ENCODE results near the gene TNS2.
"Not testable (repeated sequence)": the region's sequence is repeated elsewhere in the genome, so short reads cannot be mapped to it uniquely, and the experiment has no call there.

Gene TNS2

DNA sequence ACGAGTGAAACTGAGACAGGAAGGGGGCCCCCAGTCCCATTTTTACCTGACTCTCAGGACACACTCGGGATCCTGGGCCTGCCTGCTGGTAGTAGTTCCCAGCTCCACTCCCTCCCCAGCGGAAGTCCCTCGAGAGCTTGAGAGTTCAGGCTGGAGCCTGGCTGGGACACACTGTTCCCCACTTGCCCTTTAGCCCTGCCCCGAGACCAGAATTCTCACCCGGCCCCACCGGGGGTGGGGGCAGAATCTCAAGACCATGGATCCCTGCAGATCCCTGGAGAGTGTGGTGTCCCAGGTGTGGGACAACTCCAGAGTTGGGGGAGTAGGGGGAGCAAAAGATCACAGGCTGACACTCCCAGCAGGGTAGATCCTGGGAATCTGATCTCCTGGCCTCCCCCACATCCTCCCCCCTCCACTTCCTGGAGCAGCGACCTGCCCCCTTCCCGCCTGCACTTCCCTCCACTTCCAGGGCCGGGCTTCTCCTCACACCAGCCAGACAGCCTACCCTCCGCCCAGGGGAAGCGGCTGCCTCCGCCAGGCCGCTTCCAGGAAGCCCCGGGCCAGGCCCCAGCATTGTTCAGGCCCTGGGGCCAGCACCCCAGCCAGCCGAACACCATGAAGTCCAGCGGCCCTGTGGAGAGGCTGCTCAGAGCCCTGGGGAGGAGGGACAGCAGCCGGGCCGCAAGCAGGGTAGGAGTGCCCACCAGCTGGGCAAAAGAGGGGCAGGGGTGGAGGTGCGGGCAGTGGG is at the start of gene TNS2:
Gene TNS2, plus strand, starts transcription at position 495 of the 748 bp plus-strand sequence. Its CDS starts 121 bp downstream, at position 616.
- DNase-seq: no peak

GRCh38 chr12:53004178-53004577 is 45.7 kb upstream of the TNS2 start:
- no peak for DNase-seq

DNA sequence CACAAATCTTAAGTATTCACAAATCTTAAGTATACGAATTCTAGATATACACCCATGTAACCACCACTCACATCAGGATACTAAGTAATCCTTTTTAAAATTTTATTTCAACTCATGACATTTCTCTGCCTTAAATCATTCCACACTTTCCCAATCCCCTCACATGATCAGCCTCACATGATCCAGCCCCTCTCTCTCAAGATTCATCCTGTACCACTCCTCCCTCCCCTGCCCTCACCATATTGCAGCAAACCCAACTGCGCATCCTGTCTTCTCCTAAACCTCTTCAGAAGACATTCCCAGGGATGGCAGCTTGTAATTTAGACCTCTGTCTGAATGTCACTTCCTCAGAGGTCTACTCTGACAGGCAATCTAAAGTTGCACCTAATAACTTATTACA is 45.3 kb upstream of the TNS2 start:
- DNase-seq: no peak

DNA sequence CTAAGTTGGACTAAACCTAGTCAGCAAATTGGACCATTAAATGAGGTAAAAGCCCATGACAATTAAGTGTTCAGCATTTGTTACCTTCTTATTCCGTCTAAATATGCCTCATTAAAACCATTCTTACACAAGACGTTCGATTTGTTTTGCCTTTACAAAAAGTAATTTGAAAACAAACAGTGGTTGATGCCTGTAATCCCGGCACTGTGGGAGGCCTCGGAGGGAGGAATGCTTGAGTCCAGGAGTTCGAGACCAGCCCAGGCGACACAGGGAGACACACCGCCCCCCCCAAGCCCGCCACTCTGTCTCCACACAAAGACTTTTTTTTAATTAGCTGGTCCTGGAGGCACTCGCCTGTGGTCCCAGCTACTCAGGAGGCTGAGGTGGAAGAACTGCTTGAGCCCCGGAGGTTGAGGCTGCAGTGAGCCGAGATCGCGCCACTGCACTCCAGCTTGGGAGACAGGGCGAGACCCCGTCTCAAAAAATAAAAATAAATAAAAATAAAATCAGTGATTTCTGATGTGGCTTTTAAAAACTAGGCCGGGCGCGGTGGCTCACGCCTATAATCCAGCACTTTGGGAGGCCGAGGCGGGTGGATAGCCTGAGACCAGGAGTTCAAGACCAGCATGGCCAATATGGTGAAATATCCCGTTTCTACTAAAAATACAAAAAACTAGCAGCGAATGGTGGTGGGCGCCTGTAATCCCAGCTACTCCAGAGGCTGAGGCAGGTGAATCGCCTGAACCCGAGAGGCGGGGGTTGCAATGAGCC is 44.5 kb upstream of the TNS2 start:
- DNase-seq: no peak

DNA sequence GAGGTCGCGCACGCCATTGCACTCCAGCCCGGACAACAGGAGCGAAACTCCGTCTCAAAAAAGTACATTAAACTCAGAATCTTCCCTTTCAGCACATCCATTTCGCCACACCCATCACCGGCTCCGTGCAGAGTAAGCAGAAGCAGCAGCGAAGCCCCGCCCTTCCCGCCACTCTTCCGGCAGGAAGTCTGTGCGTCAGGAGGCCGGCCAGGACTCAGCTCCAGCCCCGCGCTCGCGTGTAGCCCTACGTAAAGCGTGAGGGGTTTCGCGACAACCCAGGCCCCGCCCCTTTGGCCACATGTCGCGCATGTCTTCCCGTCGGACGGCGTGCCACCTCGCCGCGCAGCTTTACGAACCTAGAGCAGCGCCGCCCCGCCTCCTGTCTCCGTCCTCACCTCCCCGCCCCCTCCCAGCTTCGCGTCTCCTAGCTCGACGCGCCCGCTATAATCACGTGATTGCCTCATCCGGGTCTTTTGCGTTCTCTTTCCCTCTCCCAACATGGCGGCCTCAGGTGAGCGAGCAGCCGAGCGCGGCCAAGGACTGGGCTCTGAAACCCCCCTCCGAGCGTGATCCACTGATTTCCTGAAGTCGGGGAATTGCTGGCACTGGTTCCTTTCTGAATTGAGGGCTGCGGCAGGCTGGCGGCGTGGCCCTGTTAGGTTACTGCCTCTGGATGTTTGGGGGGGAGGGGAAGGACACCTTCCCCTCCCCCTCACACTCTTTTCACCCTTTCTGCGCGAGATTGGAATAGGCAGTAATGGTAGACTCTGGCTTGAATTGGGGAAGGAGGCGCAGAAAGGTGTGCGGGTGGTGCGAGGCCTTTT is 43.7 kb upstream of the TNS2 start, which contains the start of gene EIF4B:
Gene EIF4B, plus strand, starts transcription at position 471 of the 824 bp plus-strand sequence. Its CDS starts 28 bp downstream, at position 499.
- DNase-seq: peak; percentile 99

DNA sequence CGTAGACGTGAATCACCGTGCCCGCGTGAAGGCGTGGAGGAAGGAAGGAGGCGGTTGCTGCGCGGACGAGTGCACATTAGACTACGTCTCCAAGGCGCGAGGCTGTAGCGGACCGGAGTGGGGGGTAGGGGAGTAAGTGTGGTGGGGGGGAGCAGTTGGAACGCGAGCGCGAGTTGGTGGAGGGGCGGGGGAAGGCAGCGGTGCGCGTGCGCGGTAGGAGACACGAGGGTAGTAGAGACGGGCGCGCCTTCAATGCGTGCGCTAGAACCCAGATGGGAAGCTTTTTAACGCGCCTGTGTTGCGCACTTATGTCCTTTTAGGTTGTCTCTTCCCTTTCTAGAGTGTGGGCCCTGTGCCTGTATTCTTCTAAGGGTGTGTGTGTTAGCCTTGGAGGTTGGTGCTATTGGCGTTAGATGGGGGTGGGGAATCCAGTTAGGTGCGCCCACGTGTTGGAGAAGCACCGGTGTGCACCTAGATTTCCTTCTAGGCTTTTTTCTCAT is 43.0 kb upstream of the TNS2 start:
- DNase-seq: peak; percentile 89

- no peak for DNase-seq
These were observed 42.5 kb upstream of the TNS2 start for GRCh38 chr12:53007343-53007742.

- not testable (repeated sequence) for DNase-seq
These were observed 41.1 kb upstream of the TNS2 start for GRCh38 chr12:53008760-53009159.

- no peak for DNase-seq
These were observed 38.9 kb upstream of the TNS2 start for GRCh38 chr12:53010955-53011354.

GRCh38 chr12:53011889-53012288 is 38.0 kb upstream of the TNS2 start:
- DNase-seq: no peak

DNA sequence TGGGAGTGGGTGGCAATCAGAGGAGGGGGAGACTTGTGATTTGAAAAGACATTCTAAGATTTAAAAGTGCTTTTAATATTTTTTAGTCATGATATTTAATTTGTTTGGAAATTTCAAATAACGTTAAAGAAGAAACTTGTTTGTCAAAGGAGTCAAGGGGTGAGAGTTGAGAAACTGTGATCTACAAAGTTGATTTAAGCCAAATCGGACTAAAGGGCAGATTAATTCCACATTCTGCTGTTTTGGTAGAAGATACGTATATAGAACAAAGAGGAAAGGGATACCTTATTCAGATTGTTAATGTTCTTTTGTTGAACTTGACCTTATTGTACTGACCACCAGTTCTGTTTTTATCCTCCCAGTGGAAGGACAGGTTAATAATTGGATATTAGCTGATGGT is 36.9 kb upstream of the TNS2 start:
- no peak for DNase-seq

GRCh38 chr12:53014709-53015108 is 35.2 kb upstream of the TNS2 start:
- peak; percentile 28 for DNase-seq

DNA sequence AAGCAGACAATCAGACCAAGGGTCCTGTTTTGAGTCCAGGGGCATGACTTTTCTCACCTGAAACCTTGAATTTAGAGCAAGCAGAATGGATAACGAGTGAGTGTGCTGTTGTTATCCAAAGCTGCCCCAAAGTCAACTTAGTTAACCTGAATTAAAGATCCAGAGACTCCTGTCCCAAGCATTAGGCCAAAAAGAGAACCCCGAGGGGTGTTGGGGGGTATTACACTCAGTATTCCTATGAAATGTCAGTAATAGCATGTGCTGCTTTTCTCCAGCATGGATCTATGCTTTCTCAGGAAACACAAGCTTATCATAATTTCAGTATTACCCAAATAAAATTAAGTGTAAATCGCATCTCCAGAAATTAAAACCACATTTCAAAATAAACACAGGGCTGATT is 24.6 kb upstream of the TNS2 start:
- no peak for DNase-seq

DNA sequence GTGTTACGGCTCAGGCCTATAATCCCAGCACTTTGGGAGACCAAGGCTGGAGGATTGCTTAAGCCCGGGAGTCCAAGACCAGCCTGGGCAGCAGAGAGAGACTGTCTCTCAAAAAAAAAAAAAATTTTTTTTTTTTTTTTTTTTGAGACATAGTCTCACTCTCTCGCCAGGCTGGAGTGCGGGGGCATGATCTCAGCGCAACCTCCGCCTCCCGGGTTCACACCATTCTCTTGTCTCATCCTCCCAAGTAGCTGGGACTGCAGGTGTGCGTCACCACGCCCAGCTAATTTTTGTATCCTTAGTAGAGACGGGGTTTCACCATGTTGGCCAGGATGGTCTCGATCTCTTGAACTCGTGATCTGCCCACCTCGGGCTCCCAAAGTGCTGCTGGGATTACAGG is 22.9 kb upstream of the TNS2 start:
- DNase-seq: not testable (repeated sequence)

GRCh38 chr12:53031616-53032015 is 18.2 kb upstream of the TNS2 start:
- no peak for DNase-seq

- not testable (repeated sequence) for DNase-seq
These were observed 16.0 kb upstream of the TNS2 start for GRCh38 chr12:53033832-53034231.

- DNase-seq: no peak
These were observed 15.4 kb upstream of the TNS2 start for GRCh38 chr12:53034459-53034858.

DNA sequence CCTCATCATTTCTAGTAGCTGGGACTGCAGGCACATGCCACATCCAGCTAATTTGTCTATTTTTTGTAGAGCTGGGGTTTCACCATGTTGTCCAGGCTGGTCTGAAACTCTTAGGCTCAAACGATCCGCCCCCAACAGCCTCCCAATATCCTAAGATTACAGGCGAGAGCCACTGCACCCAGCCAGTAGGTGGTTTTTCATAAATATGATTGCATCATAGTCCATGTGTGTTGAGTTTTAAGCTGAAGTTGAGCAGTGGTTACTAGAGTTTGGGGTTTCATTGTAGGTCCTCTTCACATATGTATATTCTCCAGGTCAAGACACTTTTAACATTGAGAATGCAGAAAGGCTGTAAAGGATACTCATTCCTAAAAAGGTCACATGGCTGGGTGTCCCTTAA is 13.1 kb upstream of the TNS2 start:
- no peak for DNase-seq

- no peak for DNase-seq
These were observed 10.0 kb upstream of the TNS2 start for GRCh38 chr12:53039851-53040250.

DNA sequence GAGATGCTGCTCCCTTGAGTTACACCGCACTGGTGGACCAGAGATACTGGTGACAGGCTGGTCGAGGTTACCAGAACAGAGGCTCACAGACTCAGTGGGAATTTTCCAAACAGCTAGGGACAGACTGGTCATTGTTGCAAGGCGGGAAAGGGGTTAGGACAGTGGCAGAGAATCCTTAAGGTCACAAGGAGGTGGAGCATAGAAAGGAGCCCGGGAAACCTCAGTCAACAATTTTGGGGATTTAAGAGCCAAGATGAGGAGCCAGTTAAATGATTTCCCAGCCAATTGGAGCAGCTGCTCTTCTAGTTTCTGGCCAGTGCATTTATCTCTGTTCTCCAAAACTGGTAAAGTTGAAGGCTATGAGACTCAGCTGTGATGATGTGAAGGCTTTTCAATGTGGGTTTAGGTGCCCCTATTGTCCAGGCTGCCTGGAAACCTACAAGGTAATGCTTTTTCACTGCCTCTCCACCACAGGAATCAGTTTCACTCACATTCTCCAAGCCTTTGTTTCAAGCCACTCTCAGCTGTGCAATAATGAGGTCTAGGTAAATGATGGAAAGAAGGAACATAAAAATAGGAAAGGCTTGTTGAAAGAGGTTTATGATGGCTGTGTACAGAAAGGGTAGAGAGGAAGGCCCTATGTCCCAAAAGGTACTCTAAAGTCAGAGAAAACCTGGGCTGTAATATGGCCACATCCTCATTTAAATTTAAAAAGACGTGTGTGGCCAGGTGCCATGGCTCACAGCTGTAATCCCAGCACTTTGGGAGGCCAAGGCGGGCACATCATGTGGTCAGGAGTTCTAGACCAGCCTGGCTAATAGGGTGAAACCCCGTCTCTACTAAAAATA is 7.0 kb upstream of the TNS2 start:
- no peak for DNase-seq

GRCh38 chr12:53044052-53044581 is 5.7 kb upstream of the TNS2 start:
- no peak for DNase-seq
